GM18508 (cell line): ENCODE data around the gene MYH11.

Experiments
- ATAC-seq: cut with Tn5 transposase; IDR thresholded peaks from one replicate; pipeline ENCODE4 v1.9.1; 2021; ENCODE audit warnings: moderate number of reproducible peaks; ENCODE audit not compliant: insufficient read depth, unreplicated experiment

MYH11 gene

GRCh38 chr16:15856901-15857698 is at the start of gene MYH11:
TSS of gene MYH11 (minus strand) at chr16:15857028. CDS start at chr16:15838252, 18,776 bp downstream.
- ATAC-seq = no peak

GRCh38 chr16:15906439-15906838 is 49.6 kb upstream of the MYH11 start:
- ATAC-seq = no peak

- ATAC-seq = no peak
These were observed 47.1 kb upstream of the MYH11 start for GRCh38 chr16:15903960-15904359.

- ATAC-seq = no peak
These were observed 44.2 kb upstream of the MYH11 start for GRCh38 chr16:15900901-15901500.

- no peak for ATAC-seq
These were observed 43.5 kb upstream of the MYH11 start for GRCh38 chr16:15900357-15900756.

- ATAC-seq = no peak
These were observed 42.8 kb upstream of the MYH11 start for GRCh38 chr16:15899538-15900100.

- ATAC-seq = no peak
These were observed 41.8 kb upstream of the MYH11 start for GRCh38 chr16:15898654-15899053.

GRCh38 chr16:15897834-15898254 is 41.0 kb upstream of the MYH11 start:
- no peak for ATAC-seq

DNA sequence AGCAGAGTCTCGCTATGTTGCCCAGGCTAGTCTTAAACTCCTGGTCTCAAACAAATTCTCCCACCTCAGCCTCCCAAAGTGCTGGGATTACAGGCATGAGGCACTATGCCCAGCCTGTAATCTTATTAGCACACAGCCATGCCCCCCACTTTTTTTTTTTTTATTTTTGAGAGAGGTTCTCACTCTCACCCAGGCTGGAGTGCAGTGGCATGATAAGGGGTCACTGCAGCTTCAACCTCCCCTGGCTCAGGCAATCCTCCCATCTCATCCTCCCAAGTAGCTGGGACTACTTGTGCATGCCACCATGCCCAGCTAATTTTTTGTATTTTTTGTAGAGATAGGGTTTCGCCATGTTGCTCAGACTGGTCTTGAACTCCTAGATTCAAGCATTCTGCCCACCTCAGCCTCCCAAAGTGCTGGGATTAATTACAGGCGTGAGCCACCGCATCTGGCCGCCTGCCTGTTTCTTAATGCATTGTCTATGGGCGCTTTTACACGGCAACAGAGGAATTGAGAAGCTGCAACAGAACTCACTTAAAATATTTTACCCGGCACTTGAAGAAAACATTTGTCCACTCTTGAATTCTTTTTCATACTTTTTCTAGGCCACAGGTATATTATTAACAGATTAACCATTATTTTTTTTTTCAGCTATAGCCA is 40.4 kb upstream of the MYH11 start:
- ATAC-seq = no peak

GRCh38 chr16:15894571-15895374 is 37.9 kb upstream of the MYH11 start:
- ATAC-seq = no peak

- no peak for ATAC-seq
These were observed 34.7 kb upstream of the MYH11 start for GRCh38 chr16:15891508-15891907.

DNA sequence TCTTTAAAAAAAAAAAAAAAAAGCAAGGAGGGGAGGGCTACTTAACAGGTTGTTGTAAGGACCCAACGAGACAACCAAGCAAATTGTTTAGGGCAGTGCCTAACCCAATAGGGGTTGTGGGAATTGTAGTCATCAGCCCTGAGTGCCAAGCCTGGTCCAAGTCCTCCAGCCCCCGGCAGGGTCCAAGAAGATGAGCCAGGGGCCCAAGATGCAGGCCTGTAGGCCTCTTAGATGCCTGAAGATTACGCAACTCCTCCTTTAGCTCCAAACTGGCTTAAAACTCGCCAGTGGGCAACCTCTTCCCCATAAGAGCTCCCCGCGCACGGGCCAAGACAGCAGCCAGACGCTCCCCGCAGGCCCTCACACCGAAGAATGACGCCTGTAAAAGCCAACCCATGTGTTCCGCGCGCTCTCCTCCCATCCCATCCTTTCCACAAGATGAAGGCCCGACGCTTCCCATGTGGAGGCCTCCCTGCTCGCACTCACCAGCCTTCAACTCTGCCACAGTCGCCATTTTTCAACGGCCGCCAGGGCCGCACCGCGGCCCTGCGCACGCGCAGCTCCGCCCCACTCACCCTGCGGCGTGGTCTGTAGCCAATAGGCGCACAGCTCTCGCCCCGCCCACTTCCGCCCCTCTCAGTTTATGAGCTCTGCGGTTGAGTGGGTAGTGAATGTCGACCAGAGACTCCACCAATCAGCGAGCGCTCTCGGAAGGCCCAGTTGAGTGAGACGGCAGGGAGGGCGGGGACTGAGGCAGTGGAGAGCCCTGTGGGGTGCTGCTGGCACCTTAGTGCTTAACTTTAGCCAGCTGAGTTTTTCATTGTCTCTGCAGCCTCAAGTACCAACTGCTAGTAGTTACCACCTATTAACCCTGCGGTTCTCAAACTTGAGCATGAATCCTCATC is 31.5 kb upstream of the MYH11 start, which contains the start of gene CEP20:
Gene CEP20, minus strand, starts transcription at position 532 of the 905 bp plus-strand sequence. Its CDS starts 18 bp downstream, at position 514.
- ATAC-seq = peak; percentile 89

DNA sequence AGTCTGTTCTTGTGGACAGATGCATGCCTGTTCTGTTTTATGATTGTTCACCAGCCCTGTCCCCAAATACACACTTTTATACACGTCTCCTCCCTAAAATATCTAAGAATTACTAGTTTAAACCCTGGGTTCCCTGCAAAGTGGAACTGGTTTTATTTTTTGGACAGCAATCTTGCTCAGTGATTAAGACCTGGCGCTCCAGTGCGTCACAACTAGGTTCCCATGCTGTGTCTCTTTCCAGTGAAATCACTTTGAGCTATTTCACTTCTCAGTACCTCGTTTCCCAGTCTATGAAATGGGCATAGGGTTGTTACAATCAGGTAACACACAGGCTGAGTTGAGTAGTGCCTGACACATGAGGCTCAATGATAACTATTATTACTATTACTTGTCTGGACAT is 30.5 kb upstream of the MYH11 start:
- ATAC-seq = no peak

- no peak for ATAC-seq
These were observed 29.2 kb upstream of the MYH11 start for GRCh38 chr16:15886078-15886477.

DNA sequence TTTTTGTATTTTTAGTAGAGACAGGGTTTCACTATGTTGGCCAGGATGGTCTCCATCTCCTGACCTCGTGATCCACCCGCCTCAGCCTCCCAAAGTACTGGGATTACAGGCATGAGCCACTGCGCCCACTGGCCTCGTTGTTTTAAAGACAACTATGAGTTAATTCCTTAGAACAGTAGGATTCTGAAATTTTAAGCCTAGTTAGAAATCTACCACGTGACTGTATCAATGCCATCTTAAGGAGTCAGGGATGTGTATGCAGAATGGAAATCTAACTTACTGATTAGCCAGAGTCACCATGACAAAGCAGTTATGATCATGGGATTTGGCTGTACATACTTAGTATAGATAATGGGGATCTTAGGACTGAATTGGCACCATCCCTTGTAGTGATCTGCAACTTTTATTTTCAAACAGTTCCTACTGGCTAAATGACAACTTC is 28.8 kb upstream of the MYH11 start:
- no peak for ATAC-seq

GRCh38 chr16:15882563-15882962 is 25.7 kb upstream of the MYH11 start:
- no peak for ATAC-seq

- ATAC-seq = no peak
These were observed 25.1 kb upstream of the MYH11 start for GRCh38 chr16:15881794-15882379.

GRCh38 chr16:15880434-15881308 is 23.8 kb upstream of the MYH11 start:
- no peak for ATAC-seq
